ENCODE results near the gene ACOT13. TPM values are rescaled to one million over a fixed set of nuclear protein-coding genes. Genes with fewer than 3 reads are reported as not detected.

Gene ACOT13
- total RNA-seq, 1 experiment from 2014 or later: 33.5 TPM

DNA sequence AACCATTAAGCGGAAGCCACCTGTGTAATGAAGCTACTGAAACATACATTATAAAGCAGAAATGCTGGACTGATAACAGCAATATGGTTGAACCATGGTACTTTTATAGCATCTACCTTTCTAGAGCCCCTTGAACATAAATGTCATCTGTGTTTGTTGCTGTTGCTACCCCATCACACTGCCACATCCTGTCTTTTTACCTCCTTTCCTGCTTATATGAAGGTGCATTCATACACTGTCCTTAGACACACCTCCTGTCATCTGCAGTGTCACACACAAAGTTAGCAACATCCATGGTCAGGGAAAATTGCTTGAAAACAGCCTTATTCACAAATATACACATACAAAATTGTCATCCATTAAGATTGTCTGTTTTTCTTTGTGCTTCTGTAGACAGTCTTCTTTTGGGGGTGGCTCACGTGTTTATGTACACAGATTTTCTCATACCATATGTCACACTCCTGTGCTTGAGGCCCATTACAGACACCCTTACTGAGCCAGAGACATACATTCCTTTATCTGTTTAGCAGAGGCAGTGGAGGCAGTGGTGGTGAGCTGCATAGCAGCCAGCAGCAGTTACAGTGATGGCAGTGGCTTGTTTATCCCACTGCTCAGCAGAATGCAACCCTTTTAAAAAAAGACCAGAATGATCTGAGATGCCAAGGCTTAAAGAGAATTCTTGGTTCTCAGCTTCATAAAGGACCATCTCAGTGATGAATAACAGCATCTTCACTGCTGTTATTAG lies 26.1 kb downstream of the ACOT13 start:
- Histone ChIP-seq H3K27me3 (ENCODE audit: insufficient read depth, low read length) (no peaks in the 10 kb centered on the region), H3K9ac (ENCODE audit: low read length) (no peak overlapping the region), H3K4me2 (ENCODE audit: low read length) (no peak overlapping the region), H3K4me1 (ENCODE audit: control insufficient read depth in 1 of 2, insufficient read depth in 2 of 2, low read length in 2 of 2) (no peaks in the 10 kb centered on the region), H3K9me3 (ENCODE audit: control insufficient read depth in 1 of 2, insufficient read depth in 1 of 2, low read depth in 1 of 2, low read length in 2 of 2) (no peaks in the 10 kb centered on the region), H3K27ac (ENCODE audit: low read depth, low read length) (no peak overlapping the region), H3K79me2 (ENCODE audit: insufficient read depth, low read length) (no peaks in the 10 kb centered on the region), H3K9me2 (ENCODE audit: insufficient read depth) (no peaks in the 10 kb centered on the region), H3K36me3 (ENCODE audit: control insufficient read depth in 1 of 2, insufficient read depth in 2 of 2, low read length in 2 of 2) (no peaks in the 10 kb centered on the region), H4K20me1 (ENCODE audit: insufficient read depth) (no peaks in the 10 kb centered on the region), H3K4me3 (replicated peaks in 1 of 2; ENCODE audit: low read depth in 1 of 2, low read length in 2 of 2) (no peak overlapping the region), H2AFZ (ENCODE audit: low read depth, low read length, poor library complexity, severe bottlenecking) (no peak overlapping the region)
- intact Hi-C loops (cut with micrococcal nuclease): no loop called here
- ChIA-PET POLR2A (no interaction called here), RAD21 (ENCODE audit: low non-redundant PET in 1 of 2, low total read pairs in 2 of 2, uncharacterized antibody in 2 of 2, unreplicated experiment in 2 of 2) (no interaction called here), CTCF (no interaction called here)
- TF ChIP-seq POLR2AphosphoS5 (IDR thresholded peaks at IDR 0.05; ENCODE audit: low read depth, low read length) (no peak), ELF1 (IDR thresholded peaks at IDR 0.05; ENCODE audit: borderline replicate concordance, low read depth) (no peak), ZNF274 (IDR thresholded peaks at IDR 0.05; ENCODE audit: low read depth, low read length) (no peak), TCF7L2 (IDR thresholded peaks at IDR 0.05; ENCODE audit: borderline replicate concordance, extremely low read depth, insufficient read depth, insufficient read length) (no peak), EZH2phosphoT487 (IDR thresholded peaks at IDR 0.05; ENCODE audit: borderline replicate concordance) (no peak), CBX3 (IDR thresholded peaks at IDR 0.05; ENCODE audit: low read depth) (no peak), SRF (IDR thresholded peaks at IDR 0.05; ENCODE audit: low read depth) (no peak), SIN3A (IDR thresholded peaks at IDR 0.05; ENCODE audit: low read depth) (no peak), FOSL1 (IDR thresholded peaks at IDR 0.05; ENCODE audit: low read depth) (no peak), RAD21 (IDR thresholded peaks at IDR 0.05; ENCODE audit: low read depth) (no peak)
- TF ChIP-seq, protein P1, sequence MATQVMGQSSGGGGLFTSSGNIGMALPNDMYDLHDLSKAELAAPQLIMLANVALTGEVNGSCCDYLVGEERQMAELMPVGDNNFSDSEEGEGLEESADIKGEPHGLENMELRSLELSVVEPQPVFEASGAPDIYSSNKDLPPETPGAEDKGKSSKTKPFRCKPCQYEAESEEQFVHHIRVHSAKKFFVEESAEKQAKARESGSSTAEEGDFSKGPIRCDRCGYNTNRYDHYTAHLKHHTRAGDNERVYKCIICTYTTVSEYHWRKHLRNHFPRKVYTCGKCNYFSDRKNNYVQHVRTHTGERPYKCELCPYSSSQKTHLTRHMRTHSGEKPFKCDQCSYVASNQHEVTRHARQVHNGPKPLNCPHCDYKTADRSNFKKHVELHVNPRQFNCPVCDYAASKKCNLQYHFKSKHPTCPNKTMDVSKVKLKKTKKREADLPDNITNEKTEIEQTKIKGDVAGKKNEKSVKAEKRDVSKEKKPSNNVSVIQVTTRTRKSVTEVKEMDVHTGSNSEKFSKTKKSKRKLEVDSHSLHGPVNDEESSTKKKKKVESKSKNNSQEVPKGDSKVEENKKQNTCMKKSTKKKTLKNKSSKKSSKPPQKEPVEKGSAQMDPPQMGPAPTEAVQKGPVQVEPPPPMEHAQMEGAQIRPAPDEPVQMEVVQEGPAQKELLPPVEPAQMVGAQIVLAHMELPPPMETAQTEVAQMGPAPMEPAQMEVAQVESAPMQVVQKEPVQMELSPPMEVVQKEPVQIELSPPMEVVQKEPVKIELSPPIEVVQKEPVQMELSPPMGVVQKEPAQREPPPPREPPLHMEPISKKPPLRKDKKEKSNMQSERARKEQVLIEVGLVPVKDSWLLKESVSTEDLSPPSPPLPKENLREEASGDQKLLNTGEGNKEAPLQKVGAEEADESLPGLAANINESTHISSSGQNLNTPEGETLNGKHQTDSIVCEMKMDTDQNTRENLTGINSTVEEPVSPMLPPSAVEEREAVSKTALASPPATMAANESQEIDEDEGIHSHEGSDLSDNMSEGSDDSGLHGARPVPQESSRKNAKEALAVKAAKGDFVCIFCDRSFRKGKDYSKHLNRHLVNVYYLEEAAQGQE (IDR thresholded peaks at IDR 0.05; ENCODE audit: low read depth): no peak
- TF ChIP-seq, protein P2, sequence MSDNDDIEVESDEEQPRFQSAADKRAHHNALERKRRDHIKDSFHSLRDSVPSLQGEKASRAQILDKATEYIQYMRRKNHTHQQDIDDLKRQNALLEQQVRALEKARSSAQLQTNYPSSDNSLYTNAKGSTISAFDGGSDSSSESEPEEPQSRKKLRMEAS (IDR thresholded peaks at IDR 0.05): no peak
- TF ChIP-seq, protein P3, sequence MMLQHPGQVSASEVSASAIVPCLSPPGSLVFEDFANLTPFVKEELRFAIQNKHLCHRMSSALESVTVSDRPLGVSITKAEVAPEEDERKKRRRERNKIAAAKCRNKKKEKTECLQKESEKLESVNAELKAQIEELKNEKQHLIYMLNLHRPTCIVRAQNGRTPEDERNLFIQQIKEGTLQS (IDR thresholded peaks at IDR 0.05): no peak
- TF ChIP-seq, protein P4, sequence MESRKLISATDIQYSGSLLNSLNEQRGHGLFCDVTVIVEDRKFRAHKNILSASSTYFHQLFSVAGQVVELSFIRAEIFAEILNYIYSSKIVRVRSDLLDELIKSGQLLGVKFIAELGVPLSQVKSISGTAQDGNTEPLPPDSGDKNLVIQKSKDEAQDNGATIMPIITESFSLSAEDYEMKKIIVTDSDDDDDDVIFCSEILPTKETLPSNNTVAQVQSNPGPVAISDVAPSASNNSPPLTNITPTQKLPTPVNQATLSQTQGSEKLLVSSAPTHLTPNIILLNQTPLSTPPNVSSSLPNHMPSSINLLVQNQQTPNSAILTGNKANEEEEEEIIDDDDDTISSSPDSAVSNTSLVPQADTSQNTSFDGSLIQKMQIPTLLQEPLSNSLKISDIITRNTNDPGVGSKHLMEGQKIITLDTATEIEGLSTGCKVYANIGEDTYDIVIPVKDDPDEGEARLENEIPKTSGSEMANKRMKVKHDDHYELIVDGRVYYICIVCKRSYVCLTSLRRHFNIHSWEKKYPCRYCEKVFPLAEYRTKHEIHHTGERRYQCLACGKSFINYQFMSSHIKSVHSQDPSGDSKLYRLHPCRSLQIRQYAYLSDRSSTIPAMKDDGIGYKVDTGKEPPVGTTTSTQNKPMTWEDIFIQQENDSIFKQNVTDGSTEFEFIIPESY (IDR thresholded peaks at IDR 0.05; ENCODE audit: extremely low read depth, insufficient replicate concordance, low read length): no peak
- ATAC-seq: no peak
- DNase-seq (ENCODE audit: low read depth, low spot score): no peak
- no TSS peak for BruUV-seq (replicated peaks)
